ENCODE measurements around the gene ITGA11. TPM values are rescaled to one million over a fixed set of nuclear protein-coding genes. Genes with fewer than 3 reads are reported as not detected.
A peak's percentile ranks its signal among the peaks of the same experiment; 100 is the strongest.

Gene ITGA11
- total and polyA plus RNA-seq, 2 donors (not counting 1 experiment from before 2014, with no cell fraction given) = 21.5 to 29.6 TPM

DNA sequence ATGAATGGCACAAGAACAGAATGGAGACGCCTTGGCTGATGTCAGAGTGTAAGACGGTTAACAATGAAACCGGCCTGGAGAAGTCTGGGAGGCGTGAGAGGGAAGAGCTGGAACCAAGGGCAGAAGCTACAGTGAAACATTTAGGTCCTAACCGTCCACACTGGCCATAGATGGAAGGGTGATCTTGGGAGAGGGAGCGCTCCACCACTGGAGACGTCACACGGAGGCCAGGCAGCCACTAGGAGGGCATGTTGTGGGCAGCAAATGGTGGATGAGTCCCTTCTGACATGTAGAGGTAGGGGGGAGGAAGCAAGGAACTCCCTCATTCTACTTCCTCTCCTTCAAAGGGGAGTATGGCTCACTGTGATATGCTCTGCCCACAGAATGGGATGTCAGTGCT is 130.7 kb downstream of the ITGA11 start:
- no peak overlapping the region for H3K4me2 ChIP-seq (ENCODE audit: extremely low read depth, insufficient read depth, low read length)
- no peaks in the 10 kb centered on the region for H4K20me1 ChIP-seq (ENCODE audit: control insufficient read depth, extremely low read depth, insufficient read depth, low read length)
- peaks cover 2% of the 10 kb centered on the region for H3K36me3 ChIP-seq (ENCODE audit: control insufficient read depth, insufficient read depth, low read length)
- no peak overlapping the region for H3K27ac ChIP-seq (ENCODE audit: insufficient read depth, low read length)
- no peaks in the 10 kb centered on the region for H3K9me3 ChIP-seq (ENCODE audit: control insufficient read depth, insufficient read depth, low read depth, low read length)
- no peaks in the 10 kb centered on the region for H3K79me2 ChIP-seq (ENCODE audit: control insufficient read depth, insufficient read depth, low read length)
- H3K4me3 ChIP-seq (replicated peaks in 1 of 4; ENCODE audit: control extremely low read depth in 1 of 4, insufficient read depth in 1 of 4, low read depth in 3 of 4, low read length in 4 of 4) = no peak overlapping the region
- H3K27me3 ChIP-seq (ENCODE audit: control insufficient read depth, insufficient read depth, low read length) = no peaks in the 10 kb centered on the region
- DNase-seq (ENCODE audit: low read depth in 2 of 2) = no peak
- H3K9ac ChIP-seq (ENCODE audit: insufficient read depth, low read length) = no peak overlapping the region
- no peak overlapping the region for H2AFZ ChIP-seq (ENCODE audit: low read length)
- TF ChIP-seq EZH2 (IDR thresholded peaks at IDR 0.05; ENCODE audit: low read length, missing control alignments) = no peak
- TF ChIP-seq, protein P1, sequence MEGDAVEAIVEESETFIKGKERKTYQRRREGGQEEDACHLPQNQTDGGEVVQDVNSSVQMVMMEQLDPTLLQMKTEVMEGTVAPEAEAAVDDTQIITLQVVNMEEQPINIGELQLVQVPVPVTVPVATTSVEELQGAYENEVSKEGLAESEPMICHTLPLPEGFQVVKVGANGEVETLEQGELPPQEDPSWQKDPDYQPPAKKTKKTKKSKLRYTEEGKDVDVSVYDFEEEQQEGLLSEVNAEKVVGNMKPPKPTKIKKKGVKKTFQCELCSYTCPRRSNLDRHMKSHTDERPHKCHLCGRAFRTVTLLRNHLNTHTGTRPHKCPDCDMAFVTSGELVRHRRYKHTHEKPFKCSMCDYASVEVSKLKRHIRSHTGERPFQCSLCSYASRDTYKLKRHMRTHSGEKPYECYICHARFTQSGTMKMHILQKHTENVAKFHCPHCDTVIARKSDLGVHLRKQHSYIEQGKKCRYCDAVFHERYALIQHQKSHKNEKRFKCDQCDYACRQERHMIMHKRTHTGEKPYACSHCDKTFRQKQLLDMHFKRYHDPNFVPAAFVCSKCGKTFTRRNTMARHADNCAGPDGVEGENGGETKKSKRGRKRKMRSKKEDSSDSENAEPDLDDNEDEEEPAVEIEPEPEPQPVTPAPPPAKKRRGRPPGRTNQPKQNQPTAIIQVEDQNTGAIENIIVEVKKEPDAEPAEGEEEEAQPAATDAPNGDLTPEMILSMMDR (conservative IDR thresholded peaks at IDR 0.05 in 1 of 2, IDR thresholded peaks at IDR 0.05 in 1 of 2; ENCODE audit: low read depth in 1 of 2, low read length in 2 of 2) = no peak
- no peaks in the 10 kb centered on the region for H3K4me1 ChIP-seq (ENCODE audit: control insufficient read depth, extremely low read depth, insufficient read depth, low read length)

GRCh38 chr15:68300115-68300940 is 131.6 kb downstream of the ITGA11 start:
- peaks cover under 1% of the 10 kb centered on the region for H3K79me2 ChIP-seq (ENCODE audit: control insufficient read depth, insufficient read depth, low read length)
- no peak overlapping the region for H3K27ac ChIP-seq (ENCODE audit: insufficient read depth, low read length)
- no peaks in the 10 kb centered on the region for H4K20me1 ChIP-seq (ENCODE audit: control insufficient read depth, extremely low read depth, insufficient read depth, low read length)
- TF ChIP-seq, protein P1 (conservative IDR thresholded peaks at IDR 0.05 in 1 of 2, IDR thresholded peaks at IDR 0.05 in 1 of 2; ENCODE audit: low read depth in 1 of 2, low read length in 2 of 2) = no peak
- TF ChIP-seq EZH2 (IDR thresholded peaks at IDR 0.05; ENCODE audit: low read length, missing control alignments) = no peak
- H3K9me3 ChIP-seq (ENCODE audit: control insufficient read depth, insufficient read depth, low read depth, low read length) = no peaks in the 10 kb centered on the region
- no peak overlapping the region for H3K4me2 ChIP-seq (ENCODE audit: extremely low read depth, insufficient read depth, low read length)
- no peaks in the 10 kb centered on the region for H3K27me3 ChIP-seq (ENCODE audit: control insufficient read depth, insufficient read depth, low read length)
- no peak overlapping the region for H3K9ac ChIP-seq (ENCODE audit: insufficient read depth, low read length)
- no peaks in the 10 kb centered on the region for H3K4me1 ChIP-seq (ENCODE audit: control insufficient read depth, extremely low read depth, insufficient read depth, low read length)
- peaks cover 2% of the 10 kb centered on the region for H3K36me3 ChIP-seq (ENCODE audit: control insufficient read depth, insufficient read depth, low read length)
- no peak for DNase-seq (ENCODE audit: low read depth in 2 of 2)
- no peak overlapping the region for H3K4me3 ChIP-seq (replicated peaks in 1 of 4; ENCODE audit: control extremely low read depth in 1 of 4, insufficient read depth in 1 of 4, low read depth in 3 of 4, low read length in 4 of 4)
- H2AFZ ChIP-seq (ENCODE audit: low read length) = no peak overlapping the region

- peak overlapping the region; percentile 89 for H3K4me2 ChIP-seq (ENCODE audit: extremely low read depth, insufficient read depth, low read length)
- H2AFZ ChIP-seq (ENCODE audit: low read length) = no peak overlapping the region
- H3K27ac ChIP-seq (ENCODE audit: insufficient read depth, low read length) = no peak overlapping the region
- H3K9ac ChIP-seq (ENCODE audit: insufficient read depth, low read length) = no peak overlapping the region
- no peaks in the 10 kb centered on the region for H3K9me3 ChIP-seq (ENCODE audit: control insufficient read depth, insufficient read depth, low read depth, low read length)
- H3K4me3 ChIP-seq (replicated peaks in 1 of 4; ENCODE audit: control extremely low read depth in 1 of 4, insufficient read depth in 1 of 4, low read depth in 3 of 4, low read length in 4 of 4) = peak overlapping the region in 3 of 4 experiments; percentile 14 to 28 (median 26)
- DNase-seq (ENCODE audit: low read depth in 2 of 2) = peak in 1 of 2 donors; percentile 25
- H3K27me3 ChIP-seq (ENCODE audit: control insufficient read depth, insufficient read depth, low read length) = no peaks in the 10 kb centered on the region
- no peaks in the 10 kb centered on the region for H3K4me1 ChIP-seq (ENCODE audit: control insufficient read depth, extremely low read depth, insufficient read depth, low read length)
- TF ChIP-seq, protein P1 (conservative IDR thresholded peaks at IDR 0.05 in 1 of 2, IDR thresholded peaks at IDR 0.05 in 1 of 2; ENCODE audit: low read depth in 1 of 2, low read length in 2 of 2) = no peak
- TF ChIP-seq EZH2 (IDR thresholded peaks at IDR 0.05; ENCODE audit: low read length, missing control alignments) = no peak
- H3K79me2 ChIP-seq (ENCODE audit: control insufficient read depth, insufficient read depth, low read length) = peaks cover 4% of the 10 kb centered on the region
- H3K36me3 ChIP-seq (ENCODE audit: control insufficient read depth, insufficient read depth, low read length) = peaks cover 2% of the 10 kb centered on the region
- H4K20me1 ChIP-seq (ENCODE audit: control insufficient read depth, extremely low read depth, insufficient read depth, low read length) = no peaks in the 10 kb centered on the region
Observed at GRCh38 chr15:68299436-68299835, 132.5 kb downstream of the ITGA11 start.

Data from fibroblast of lung (primary cell).